ENCODE results near the gene APBB2. TPM values are rescaled to one million over a fixed set of nuclear protein-coding genes. Genes with fewer than 3 reads are reported as not detected.

Gene APBB2
- total and polyA plus RNA-seq, 4 donors = 4.8 to 31.5 (median 11.2) TPM

DNA sequence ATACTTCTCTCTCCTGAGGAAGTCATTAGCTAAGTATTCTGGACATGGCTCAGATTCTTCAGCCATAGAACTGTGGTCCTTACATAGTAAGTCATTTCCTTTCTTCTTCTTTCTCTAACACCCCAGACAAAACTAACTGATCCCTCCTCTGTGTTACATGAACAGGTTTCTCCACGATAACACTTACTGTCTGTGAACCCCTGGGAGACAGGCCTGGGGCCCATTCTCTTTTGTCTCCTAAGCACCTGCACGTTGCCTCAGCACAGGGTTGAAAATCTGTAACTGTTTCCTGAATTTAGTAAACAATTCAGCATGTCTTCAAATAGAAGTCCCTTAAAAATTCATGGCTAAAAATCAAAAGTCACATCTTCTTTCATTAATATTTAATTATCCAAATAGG is 24.7 kb downstream of the APBB2 start:
- no peaks in the 10 kb centered on the region for H3K36me3 ChIP-seq (ENCODE audit: control insufficient read depth in 4 of 4, insufficient read depth in 3 of 4, low read depth in 1 of 4, low read length in 3 of 4)
- DNase-seq (ENCODE audit: low spot score) = no peak
- H3K4me3 ChIP-seq (ENCODE audit: low read depth in 1 of 3, low read length in 3 of 3) = no peak overlapping the region
- H3K27me3 ChIP-seq (ENCODE audit: control insufficient read depth in 4 of 4, insufficient read depth in 4 of 4, low read length in 3 of 4) = no peaks in the 10 kb centered on the region
- H3K4me1 ChIP-seq (ENCODE audit: control insufficient read depth in 4 of 4, insufficient read depth in 4 of 4, low read length in 3 of 4) = peaks cover 0 to 13% (median 7%) of the 10 kb centered on the region in 4 donors
- no peak overlapping the region for H3K9ac ChIP-seq (ENCODE audit: low read depth in 1 of 2, low read length in 2 of 2)
- TF ChIP-seq JUND (IDR thresholded peaks at IDR 0.05) = no peak
- TF ChIP-seq HNF4A (conservative IDR thresholded peaks at IDR 0.05) = no peak
- TF ChIP-seq, protein P1, sequence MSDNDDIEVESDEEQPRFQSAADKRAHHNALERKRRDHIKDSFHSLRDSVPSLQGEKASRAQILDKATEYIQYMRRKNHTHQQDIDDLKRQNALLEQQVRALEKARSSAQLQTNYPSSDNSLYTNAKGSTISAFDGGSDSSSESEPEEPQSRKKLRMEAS (IDR thresholded peaks at IDR 0.05) = no peak
- no peak for TF ChIP-seq RAD21 (IDR thresholded peaks at IDR 0.05)
- WGBS = 78% methylated on average over 2 of the region's 2 CpGs
- H3K9me3 ChIP-seq (ENCODE audit: control insufficient read depth in 4 of 4, low read length in 3 of 4) = no peaks in the 10 kb centered on the region
- H3K27ac ChIP-seq (ENCODE audit: low read depth in 1 of 2, low read length in 2 of 2) = no peak overlapping the region

DNA sequence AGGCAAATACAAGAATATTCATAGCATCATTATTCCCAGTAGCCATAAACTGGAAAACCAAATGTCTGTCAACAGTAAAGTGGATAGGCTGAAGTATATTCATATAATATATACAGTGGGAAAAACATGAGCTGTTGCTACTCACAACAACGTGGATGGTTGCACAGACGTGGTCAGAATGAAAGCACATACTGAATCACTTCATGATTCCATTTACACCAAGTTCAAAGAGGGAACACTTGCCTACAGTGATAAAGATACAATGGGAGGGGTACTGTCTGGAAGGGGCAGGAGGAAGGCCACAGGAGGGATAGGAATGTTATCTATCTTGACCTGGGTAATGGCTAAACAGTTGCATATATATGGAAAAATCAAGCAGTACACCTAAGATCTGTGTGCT is 25.3 kb downstream of the APBB2 start:
- 87% methylated on average over 2 of the region's 2 CpGs for WGBS

More for the DNA sequence above, 25.3 kb downstream of the APBB2 start:
- Histone ChIP-seq H3K27ac (ENCODE audit: low read depth in 1 of 2, low read length in 2 of 2) (no peak overlapping the region), H3K4me1 (ENCODE audit: control insufficient read depth in 4 of 4, insufficient read depth in 4 of 4, low read length in 3 of 4) (peaks cover 0 to 13% (median 7%) of the 10 kb centered on the region in 4 donors), H3K27me3 (ENCODE audit: control insufficient read depth in 4 of 4, insufficient read depth in 4 of 4, low read length in 3 of 4) (no peaks in the 10 kb centered on the region), H3K4me3 (ENCODE audit: low read depth in 1 of 3, low read length in 3 of 3) (no peak overlapping the region), H3K9me3 (ENCODE audit: control insufficient read depth in 4 of 4, low read length in 3 of 4) (no peaks in the 10 kb centered on the region), H3K9ac (ENCODE audit: low read depth in 1 of 2, low read length in 2 of 2) (no peak overlapping the region), H3K36me3 (ENCODE audit: control insufficient read depth in 4 of 4, insufficient read depth in 3 of 4, low read depth in 1 of 4, low read length in 3 of 4) (no peaks in the 10 kb centered on the region)
- TF ChIP-seq HNF4G (IDR thresholded peaks at IDR 0.05) (no peak), FOXA1 (IDR thresholded peaks at IDR 0.05) (no peak), EGR1 (IDR thresholded peaks at IDR 0.05; ENCODE audit: low read depth in 2 of 2) (no peak), FOXA2 (IDR thresholded peaks at IDR 0.05) (no peak), RAD21 (IDR thresholded peaks at IDR 0.05) (no peak)
- TF ChIP-seq, protein P2, sequence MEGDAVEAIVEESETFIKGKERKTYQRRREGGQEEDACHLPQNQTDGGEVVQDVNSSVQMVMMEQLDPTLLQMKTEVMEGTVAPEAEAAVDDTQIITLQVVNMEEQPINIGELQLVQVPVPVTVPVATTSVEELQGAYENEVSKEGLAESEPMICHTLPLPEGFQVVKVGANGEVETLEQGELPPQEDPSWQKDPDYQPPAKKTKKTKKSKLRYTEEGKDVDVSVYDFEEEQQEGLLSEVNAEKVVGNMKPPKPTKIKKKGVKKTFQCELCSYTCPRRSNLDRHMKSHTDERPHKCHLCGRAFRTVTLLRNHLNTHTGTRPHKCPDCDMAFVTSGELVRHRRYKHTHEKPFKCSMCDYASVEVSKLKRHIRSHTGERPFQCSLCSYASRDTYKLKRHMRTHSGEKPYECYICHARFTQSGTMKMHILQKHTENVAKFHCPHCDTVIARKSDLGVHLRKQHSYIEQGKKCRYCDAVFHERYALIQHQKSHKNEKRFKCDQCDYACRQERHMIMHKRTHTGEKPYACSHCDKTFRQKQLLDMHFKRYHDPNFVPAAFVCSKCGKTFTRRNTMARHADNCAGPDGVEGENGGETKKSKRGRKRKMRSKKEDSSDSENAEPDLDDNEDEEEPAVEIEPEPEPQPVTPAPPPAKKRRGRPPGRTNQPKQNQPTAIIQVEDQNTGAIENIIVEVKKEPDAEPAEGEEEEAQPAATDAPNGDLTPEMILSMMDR (IDR thresholded peaks at IDR 0.05; ENCODE audit: low read depth, low read length, missing input control) = no peak
- TF ChIP-seq, protein P3, sequence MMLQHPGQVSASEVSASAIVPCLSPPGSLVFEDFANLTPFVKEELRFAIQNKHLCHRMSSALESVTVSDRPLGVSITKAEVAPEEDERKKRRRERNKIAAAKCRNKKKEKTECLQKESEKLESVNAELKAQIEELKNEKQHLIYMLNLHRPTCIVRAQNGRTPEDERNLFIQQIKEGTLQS (IDR thresholded peaks at IDR 0.05) = no peak
- TF ChIP-seq, protein P4, sequence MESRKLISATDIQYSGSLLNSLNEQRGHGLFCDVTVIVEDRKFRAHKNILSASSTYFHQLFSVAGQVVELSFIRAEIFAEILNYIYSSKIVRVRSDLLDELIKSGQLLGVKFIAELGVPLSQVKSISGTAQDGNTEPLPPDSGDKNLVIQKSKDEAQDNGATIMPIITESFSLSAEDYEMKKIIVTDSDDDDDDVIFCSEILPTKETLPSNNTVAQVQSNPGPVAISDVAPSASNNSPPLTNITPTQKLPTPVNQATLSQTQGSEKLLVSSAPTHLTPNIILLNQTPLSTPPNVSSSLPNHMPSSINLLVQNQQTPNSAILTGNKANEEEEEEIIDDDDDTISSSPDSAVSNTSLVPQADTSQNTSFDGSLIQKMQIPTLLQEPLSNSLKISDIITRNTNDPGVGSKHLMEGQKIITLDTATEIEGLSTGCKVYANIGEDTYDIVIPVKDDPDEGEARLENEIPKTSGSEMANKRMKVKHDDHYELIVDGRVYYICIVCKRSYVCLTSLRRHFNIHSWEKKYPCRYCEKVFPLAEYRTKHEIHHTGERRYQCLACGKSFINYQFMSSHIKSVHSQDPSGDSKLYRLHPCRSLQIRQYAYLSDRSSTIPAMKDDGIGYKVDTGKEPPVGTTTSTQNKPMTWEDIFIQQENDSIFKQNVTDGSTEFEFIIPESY (IDR thresholded peaks at IDR 0.05) = no peak
- no peak for DNase-seq (ENCODE audit: low spot score)

All from liver (tissue), 9 donors.